Measurements from ENCODE around the gene FGF3.

The FGF3 gene

DNA sequence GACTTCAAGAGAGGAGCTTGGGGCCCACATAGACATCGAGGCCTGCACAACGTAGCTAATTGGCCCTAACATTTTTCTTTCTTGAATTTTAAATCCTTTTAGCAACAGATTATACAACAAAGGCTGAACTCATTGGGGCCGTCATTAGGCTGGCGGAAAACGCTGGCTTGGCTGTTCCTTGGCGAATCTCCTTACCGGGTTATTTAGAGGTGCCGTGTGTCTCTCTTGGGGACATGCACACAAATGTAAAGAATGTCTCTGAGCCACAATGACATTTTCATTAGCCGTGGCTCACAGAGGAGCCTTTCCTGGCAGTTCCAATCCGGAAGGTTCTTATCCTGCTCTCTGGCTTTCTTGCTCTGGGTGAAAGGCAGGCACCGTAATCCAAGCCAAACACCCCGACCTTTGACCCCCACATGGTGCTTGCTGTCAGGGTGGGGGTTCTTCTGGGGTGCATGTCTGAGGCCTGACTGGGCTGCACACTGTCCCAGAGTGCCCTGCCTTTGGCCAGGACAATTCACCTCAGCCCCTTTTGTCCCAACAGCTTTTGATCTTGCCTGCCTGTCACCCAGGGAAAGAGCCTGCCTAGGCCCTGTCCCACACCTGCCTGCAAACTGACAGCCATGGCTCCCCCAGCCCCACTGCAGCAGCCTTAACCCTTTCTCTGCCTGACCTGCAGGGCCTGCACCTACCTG lies 9.2 kb upstream of the FGF3 start:
- TF ChIP-seq FOXM1 (IDR thresholded peaks at IDR 0.05; ENCODE audit: borderline replicate concordance, low read depth) = no peak
- no peak for TF ChIP-seq YY1 (IDR thresholded peaks at IDR 0.05; ENCODE audit: low read depth)
- TF ChIP-seq, protein P1, sequence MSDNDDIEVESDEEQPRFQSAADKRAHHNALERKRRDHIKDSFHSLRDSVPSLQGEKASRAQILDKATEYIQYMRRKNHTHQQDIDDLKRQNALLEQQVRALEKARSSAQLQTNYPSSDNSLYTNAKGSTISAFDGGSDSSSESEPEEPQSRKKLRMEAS (IDR thresholded peaks at IDR 0.05) = no peak
- TF ChIP-seq CREB1 (IDR thresholded peaks at IDR 0.05; ENCODE audit: low read depth) = no peak
- TF ChIP-seq RAD21 (IDR thresholded peaks at IDR 0.05; ENCODE audit: low read depth) = no peak
- TF ChIP-seq EP300 (IDR thresholded peaks at IDR 0.05; ENCODE audit: borderline replicate concordance) = no peak
- TF ChIP-seq CEBPB (IDR thresholded peaks at IDR 0.05) = no peak
- no peak for TF ChIP-seq ZBTB7A (IDR thresholded peaks at IDR 0.05; ENCODE audit: low read depth)
- TF ChIP-seq, protein P2, sequence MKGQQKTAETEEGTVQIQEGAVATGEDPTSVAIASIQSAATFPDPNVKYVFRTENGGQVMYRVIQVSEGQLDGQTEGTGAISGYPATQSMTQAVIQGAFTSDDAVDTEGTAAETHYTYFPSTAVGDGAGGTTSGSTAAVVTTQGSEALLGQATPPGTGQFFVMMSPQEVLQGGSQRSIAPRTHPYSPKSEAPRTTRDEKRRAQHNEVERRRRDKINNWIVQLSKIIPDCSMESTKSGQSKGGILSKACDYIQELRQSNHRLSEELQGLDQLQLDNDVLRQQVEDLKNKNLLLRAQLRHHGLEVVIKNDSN (IDR thresholded peaks at IDR 0.05) = no peak
- no peak for TF ChIP-seq NFIC (IDR thresholded peaks at IDR 0.05)
- TF ChIP-seq TAF1 (IDR thresholded peaks at IDR 0.05; ENCODE audit: low read depth) = no peak
- TF ChIP-seq EGR1 (IDR thresholded peaks at IDR 0.05) = no peak
- TF ChIP-seq, protein P3, sequence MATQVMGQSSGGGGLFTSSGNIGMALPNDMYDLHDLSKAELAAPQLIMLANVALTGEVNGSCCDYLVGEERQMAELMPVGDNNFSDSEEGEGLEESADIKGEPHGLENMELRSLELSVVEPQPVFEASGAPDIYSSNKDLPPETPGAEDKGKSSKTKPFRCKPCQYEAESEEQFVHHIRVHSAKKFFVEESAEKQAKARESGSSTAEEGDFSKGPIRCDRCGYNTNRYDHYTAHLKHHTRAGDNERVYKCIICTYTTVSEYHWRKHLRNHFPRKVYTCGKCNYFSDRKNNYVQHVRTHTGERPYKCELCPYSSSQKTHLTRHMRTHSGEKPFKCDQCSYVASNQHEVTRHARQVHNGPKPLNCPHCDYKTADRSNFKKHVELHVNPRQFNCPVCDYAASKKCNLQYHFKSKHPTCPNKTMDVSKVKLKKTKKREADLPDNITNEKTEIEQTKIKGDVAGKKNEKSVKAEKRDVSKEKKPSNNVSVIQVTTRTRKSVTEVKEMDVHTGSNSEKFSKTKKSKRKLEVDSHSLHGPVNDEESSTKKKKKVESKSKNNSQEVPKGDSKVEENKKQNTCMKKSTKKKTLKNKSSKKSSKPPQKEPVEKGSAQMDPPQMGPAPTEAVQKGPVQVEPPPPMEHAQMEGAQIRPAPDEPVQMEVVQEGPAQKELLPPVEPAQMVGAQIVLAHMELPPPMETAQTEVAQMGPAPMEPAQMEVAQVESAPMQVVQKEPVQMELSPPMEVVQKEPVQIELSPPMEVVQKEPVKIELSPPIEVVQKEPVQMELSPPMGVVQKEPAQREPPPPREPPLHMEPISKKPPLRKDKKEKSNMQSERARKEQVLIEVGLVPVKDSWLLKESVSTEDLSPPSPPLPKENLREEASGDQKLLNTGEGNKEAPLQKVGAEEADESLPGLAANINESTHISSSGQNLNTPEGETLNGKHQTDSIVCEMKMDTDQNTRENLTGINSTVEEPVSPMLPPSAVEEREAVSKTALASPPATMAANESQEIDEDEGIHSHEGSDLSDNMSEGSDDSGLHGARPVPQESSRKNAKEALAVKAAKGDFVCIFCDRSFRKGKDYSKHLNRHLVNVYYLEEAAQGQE (IDR thresholded peaks at IDR 0.05; ENCODE audit: low read depth) = no peak

DNA sequence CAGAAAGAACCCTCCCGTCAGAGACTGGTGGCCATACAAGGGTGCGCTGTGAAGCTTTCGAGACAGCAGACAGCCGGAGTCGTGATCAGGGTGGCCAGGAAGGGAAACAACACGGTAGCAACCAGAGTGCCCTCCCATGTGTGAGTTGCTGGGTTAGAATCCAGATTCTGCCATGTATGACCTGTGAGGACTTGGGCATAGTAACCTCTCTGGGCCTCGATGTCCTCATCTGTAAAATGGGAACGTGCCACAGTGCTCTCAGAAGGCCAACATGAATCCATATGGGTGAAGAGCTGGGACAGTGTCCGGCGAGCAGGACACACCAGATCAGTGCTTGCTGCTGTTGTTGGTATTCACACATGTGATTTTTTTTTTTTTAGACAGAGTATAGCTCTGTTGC lies 7.6 kb upstream of the FGF3 start:
- TF ChIP-seq, protein P1 (IDR thresholded peaks at IDR 0.05) = no peak
- no peak for TF ChIP-seq FOXM1 (IDR thresholded peaks at IDR 0.05; ENCODE audit: borderline replicate concordance, low read depth)
- no peak for TF ChIP-seq EP300 (IDR thresholded peaks at IDR 0.05; ENCODE audit: borderline replicate concordance)

DNA sequence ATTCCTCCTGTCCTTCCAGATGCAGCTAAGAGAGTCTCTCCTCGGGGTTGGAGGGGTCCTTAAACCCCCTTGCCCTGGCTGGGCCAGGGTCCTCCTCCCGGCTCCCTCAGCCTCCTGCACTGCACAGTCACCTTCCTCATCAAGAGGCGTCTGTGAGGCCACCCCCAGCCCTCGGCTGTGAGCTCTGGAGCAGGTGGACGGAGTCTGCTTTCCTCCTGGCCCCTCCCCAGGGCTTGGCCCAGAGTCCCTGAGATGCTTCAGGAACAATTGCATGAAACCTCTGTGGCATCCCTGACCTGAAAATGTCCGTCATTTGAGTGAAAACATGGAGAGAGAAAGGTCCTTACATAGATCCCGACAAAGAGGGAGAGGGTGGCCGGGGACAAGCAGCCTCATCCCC lies 6.7 kb upstream of the FGF3 start:
- TF ChIP-seq CEBPB (IDR thresholded peaks at IDR 0.05) (no peak), EP300 (IDR thresholded peaks at IDR 0.05; ENCODE audit: borderline replicate concordance) (no peak), CREB1 (IDR thresholded peaks at IDR 0.05; ENCODE audit: low read depth) (no peak), TCF12 (IDR thresholded peaks at IDR 0.05; ENCODE audit: low read depth) (no peak), TAF1 (IDR thresholded peaks at IDR 0.05; ENCODE audit: low read depth) (no peak), EGR1 (IDR thresholded peaks at IDR 0.05) (no peak), FOXM1 (IDR thresholded peaks at IDR 0.05; ENCODE audit: borderline replicate concordance, low read depth) (no peak), TEAD4 (IDR thresholded peaks at IDR 0.05) (no peak), NFIC (IDR thresholded peaks at IDR 0.05) (no peak), RAD21 (IDR thresholded peaks at IDR 0.05; ENCODE audit: low read depth) (no peak)
- TF ChIP-seq, protein P1 (IDR thresholded peaks at IDR 0.05) = no peak
- TF ChIP-seq, protein P3 (IDR thresholded peaks at IDR 0.05; ENCODE audit: low read depth) = no peak

DNA sequence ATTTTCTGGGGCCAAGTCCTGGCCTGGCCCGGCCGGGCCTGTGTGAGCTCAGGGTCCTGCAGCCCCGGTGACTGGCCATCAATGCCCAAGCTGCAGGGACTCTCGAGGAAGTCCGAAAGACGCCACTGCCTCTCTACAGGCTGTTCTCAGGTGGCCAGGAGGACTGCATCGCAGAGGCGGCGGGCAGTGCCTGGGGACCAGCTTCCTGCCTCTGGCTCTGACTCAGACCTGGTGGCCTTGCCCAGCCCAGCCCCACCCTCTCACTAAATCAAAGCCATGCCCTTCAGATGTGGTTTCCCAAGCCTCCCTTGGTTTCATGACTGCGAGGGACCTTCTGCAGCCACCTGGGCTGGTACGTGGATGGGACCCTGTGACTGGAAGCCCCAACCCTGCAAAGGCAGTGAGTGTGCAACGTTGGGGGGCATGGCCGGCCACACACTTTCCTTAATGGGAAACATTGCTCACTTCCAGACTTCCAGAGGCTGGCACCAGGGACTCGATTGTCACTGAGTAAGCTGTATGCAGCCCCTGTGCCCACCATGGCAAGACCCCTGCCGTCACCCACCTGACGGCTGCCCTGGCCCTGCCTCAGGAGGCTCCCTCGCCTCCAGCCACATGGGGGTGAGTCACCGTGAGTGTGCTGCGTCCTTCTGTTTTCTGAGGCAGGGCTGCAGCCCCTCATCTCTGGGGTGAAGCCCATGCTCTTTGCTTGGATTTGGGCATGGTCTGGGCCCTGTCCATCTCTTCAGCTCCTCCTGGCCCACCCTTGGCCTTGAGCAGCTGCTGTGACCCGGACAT lies 6.0 kb upstream of the FGF3 start:
- TF ChIP-seq FOXM1 (IDR thresholded peaks at IDR 0.05; ENCODE audit: borderline replicate concordance, low read depth) (no peak), CEBPB (IDR thresholded peaks at IDR 0.05) (no peak)
- TF ChIP-seq, protein P2 (IDR thresholded peaks at IDR 0.05) = no peak

DNA sequence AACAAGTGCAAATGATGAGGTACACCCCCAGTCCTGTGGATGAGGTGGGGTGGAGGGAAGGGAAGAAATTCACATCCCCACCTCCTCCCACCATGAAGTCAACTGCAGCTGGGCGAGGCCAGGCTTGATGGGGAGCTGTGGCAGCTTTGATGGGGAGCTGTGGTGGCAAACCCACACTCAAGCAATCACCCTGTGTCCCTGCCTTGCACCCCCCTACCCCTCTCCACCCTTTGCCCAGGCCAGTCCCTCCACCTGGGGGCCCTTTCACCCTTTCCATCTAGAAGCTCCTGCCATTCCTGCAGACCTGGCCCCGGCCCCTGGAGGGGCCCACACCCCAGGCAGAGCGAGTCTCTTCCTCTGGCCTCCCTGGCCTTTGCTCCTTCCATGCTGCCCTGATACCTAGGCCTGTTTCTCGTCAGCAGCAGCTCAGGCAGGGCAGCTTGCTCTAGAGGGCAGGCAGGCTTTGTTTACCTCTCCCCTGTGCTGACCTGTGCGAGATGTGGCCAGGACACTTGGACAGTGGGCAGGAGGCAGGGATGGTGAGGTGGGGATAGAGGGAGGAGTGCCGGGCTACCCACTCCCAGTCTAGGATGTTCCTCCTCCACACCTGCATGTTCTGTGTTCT lies 4.5 kb upstream of the FGF3 start:
- TF ChIP-seq TCF12 (IDR thresholded peaks at IDR 0.05; ENCODE audit: low read depth) = no peak
